ENCODE data around the gene CENPP.

DNA sequence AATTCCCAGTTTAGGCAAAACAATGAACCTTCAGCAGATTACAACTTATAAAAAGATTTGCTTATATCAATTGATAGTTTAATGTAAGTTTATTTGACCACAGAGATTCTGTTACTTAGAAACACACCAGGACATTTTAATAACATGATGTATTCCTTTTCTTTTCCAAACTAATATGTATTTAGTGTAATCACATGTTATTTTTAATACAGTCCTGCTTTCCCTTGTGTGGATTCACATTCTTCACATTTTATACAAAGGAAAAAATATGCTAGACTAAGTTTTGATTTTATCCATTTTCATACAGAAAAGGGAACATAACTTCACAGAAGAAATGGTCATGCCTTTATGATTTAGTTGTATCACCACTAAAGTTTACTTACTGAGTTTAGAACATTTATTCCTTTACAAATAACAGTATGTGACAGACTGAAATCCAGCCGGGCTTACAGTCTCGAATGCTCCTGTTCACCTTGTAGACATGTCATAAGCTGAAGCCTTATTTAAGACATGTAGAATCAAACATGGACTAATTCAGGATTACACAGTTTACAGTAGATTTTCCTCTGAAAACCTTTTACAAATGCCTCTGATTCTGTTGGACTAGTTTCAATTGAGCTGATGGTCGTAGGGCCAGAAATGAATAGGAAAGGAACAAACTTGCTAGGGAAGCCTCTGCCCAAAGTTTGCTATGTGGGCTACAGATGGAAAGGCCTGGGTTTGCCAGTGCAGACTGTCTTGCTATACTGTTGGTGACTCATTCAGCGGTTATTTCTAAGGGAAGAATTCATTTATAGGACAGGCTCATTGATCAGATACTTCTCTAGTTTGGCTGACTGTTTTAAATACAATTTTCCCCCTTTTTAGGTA lies 163.2 kb downstream of the CENPP start:
- no peak for TF ChIP-seq YY1 (IDR thresholded peaks at IDR 0.05; ENCODE audit: insufficient read depth, insufficient read length)
- TF ChIP-seq ZNF274 (IDR thresholded peaks at IDR 0.05; ENCODE audit: low read depth, low read length) = no peak
